Aorta (tissue), 5 donors: ENCODE measurements around the gene EEIG1. TPM values are rescaled to one million over a fixed set of nuclear protein-coding genes. Genes with fewer than 3 reads are reported as not detected.

Experiments used
- ATAC-seq: fragments of 200-7000 bp; cut with Tn5 transposase; one replicate; pipeline ENCODE4 v1.9.1; 2022; ENCODE audit warnings: moderate library complexity; ENCODE audit not compliant: low FRiP score
- DNase-seq, 2 donors: peaks; one replicate each; pipeline ENCODE4 v3.0.0-alpha.2; 2020
- H3K27ac ChIP-seq, 2 donors: one replicate each; pipeline ENCODE4 v1.5.1; 2013; ENCODE audit warnings: low read length in 2 of 2, mild to moderate bottlenecking in 2 of 2, moderate library complexity in 2 of 2, control low read depth in 1 of 2, inconsistent platforms in 1 of 2, low read depth in 1 of 2
- H3K27me3 ChIP-seq, 2 donors: one replicate each; pipeline ENCODE4 v1.6.1; 2013; ENCODE audit warnings: control low read depth in 1 of 2, low read length in 1 of 2, mild to moderate bottlenecking in 1 of 2, moderate library complexity in 1 of 2; ENCODE audit not compliant: insufficient read depth in 2 of 2, control insufficient read depth in 1 of 2
- H3K36me3 ChIP-seq, 2 donors: one replicate each; pipeline ENCODE4 v1.6.1; 2013; ENCODE audit warnings: control low read depth in 1 of 2, low read length in 1 of 2, mild to moderate bottlenecking in 1 of 2; ENCODE audit not compliant: insufficient read depth in 2 of 2, control insufficient read depth in 1 of 2
- H3K4me1 ChIP-seq, 2 donors: one replicate each; pipeline ENCODE4 v1.6.1; 2013; ENCODE audit warnings: low read length in 2 of 2, control low read depth in 1 of 2, mild to moderate bottlenecking in 1 of 2, moderate library complexity in 1 of 2; ENCODE audit not compliant: insufficient read depth in 2 of 2, control insufficient read depth in 1 of 2
- H3K4me3 ChIP-seq, 2 donors: one replicate each; pipeline ENCODE4 v1.5.1; 2013; ENCODE audit warnings: low read length in 2 of 2, control low read depth in 1 of 2, mild to moderate bottlenecking in 1 of 2
- H3K9me3 ChIP-seq: one replicate; pipeline ENCODE4 v1.6.1; 2013; ENCODE audit warnings: mild to moderate bottlenecking, low read length; ENCODE audit not compliant: control insufficient read depth
- WGBS, 2 donors: extraction: QIAGEN DNeasy Blood & Tissue Kit; methylation state at CpG; one replicate each; pipeline ENCODE4 v1.1.7; 2013; 5-methylcytosine and 5-hydroxymethylcytosine counted together
- intact Hi-C, 2 donors: fragments of 100-400 bp; cut with DNase I; formaldehyde crosslinking; loops; one replicate each; pipeline versions ENCODE4 v1.14.2 to v1.15.0; 2022
- polyA plus RNA-seq, 2 donors: library from polyadenylated mRNA; stranded (reverse); fragments of 200-250 nt; gene quantifications; one replicate each; pipeline ENCODE4 v1.2.3, GENCODE V29; 2013
- total RNA-seq, 2 donors: library from RNA; stranded (reverse); fragmentation: NEBNext Ultra II Directional; extraction: Animal tissue kit (Norgen Biotek cat#: 25700); gene quantifications; one replicate each; pipeline ENCODE4 v1.2.1, GENCODE V29; 2021
- donor health status: healthy with polysubstance abuse.
- donor health status: Bipolar disorder and iron deficiency.
- donor health status: DM: no; HTN: no; CAD: no.
- donor health status: DM: no; HTN: no; CAD: no.
- donor health status: DM: yes; HTN: yes; CAD: no.

Gene EEIG1
- total and polyA plus RNA-seq, 4 donors: 7.9 to 63.1 (median 31.7) TPM

- no peaks in the 10 kb centered on the region for H3K27me3 ChIP-seq
- 69 to 71% methylated on average over 9 of the region's 9 CpGs for WGBS, 2 donors
- peak in 1 of 2 donors; percentile 47 for DNase-seq
- H3K4me3 ChIP-seq: no peak overlapping the region
- H3K27ac ChIP-seq: no peak overlapping the region
- no peaks in the 10 kb centered on the region for H3K9me3 ChIP-seq
- H3K36me3 ChIP-seq: no peaks in the 10 kb centered on the region
- peaks cover 0 to 4% of the 10 kb centered on the region in 2 donors for H3K4me1 ChIP-seq
- intact Hi-C loops: no loop called here
- ATAC-seq: no peak
These were observed 13.5 kb downstream of the EEIG1 start for GRCh38 chr9:127967151-127967809.

GRCh38 chr9:127966416-127967150, 14.2 kb downstream of the EEIG1 start:
- WGBS, 2 donors: 69 to 73% methylated on average over 8 of the region's 8 CpGs

GRCh38 chr9:127965953-127966352, 14.8 kb downstream of the EEIG1 start:
- intact Hi-C loops: loop anchor here in 1 of 2 donors (2.0 kb wide), 1 partner anchor 15 kb away; the partner anchor contains the start of gene EEIG1
- Histone ChIP-seq H3K4me1 (peaks cover 0 to 4% of the 10 kb centered on the region in 2 donors), H3K9me3 (no peaks in the 10 kb centered on the region), H3K27ac (peak overlapping the region; percentile 10 to 74), H3K36me3 (no peaks in the 10 kb centered on the region), H3K4me3 (no peak overlapping the region), H3K27me3 (no peaks in the 10 kb centered on the region)
- ATAC-seq (peak; percentile 30), DNase-seq (no peak)
- WGBS, 2 donors: 30 to 32% methylated on average over 6 of the region's 6 CpGs

More at GRCh38 chr9:127966416-127967150, 14.2 kb downstream of the EEIG1 start:
- peak in 1 of 2 donors; percentile 41 for DNase-seq
- ATAC-seq: no peak
- Histone ChIP-seq H3K36me3 (no peaks in the 10 kb centered on the region), H3K9me3 (no peaks in the 10 kb centered on the region), H3K4me1 (peaks cover 0 to 4% of the 10 kb centered on the region in 2 donors), H3K4me3 (no peak overlapping the region), H3K27me3 (no peaks in the 10 kb centered on the region), H3K27ac (peak overlapping the region in 1 of 2 donors; percentile 74)
- intact Hi-C loops: no loop called here

GRCh38 chr9:127963359-127964064, 17.3 kb downstream of the EEIG1 start:
- Histone ChIP-seq H3K4me3 (no peak overlapping the region), H3K36me3 (no peaks in the 10 kb centered on the region), H3K27me3 (no peaks in the 10 kb centered on the region), H3K27ac (peak overlapping the region in 1 of 2 donors; percentile 53), H3K9me3 (no peaks in the 10 kb centered on the region), H3K4me1 (peaks cover 0 to 4% of the 10 kb centered on the region in 2 donors)
- DNase-seq (no peak), ATAC-seq (peak; percentile 8)
- 35 to 47% methylated on average over 19 of the region's 19 CpGs for WGBS, 2 donors
- intact Hi-C loops: loop anchor here in 1 of 2 donors (2.0 kb wide), 1 partner anchor 17 kb away; the partner anchor contains the start of gene EEIG1

- ATAC-seq: no peak
- no peaks in the 10 kb centered on the region for H3K9me3 ChIP-seq
- H3K36me3 ChIP-seq: no peaks in the 10 kb centered on the region
- intact Hi-C loops: no loop called here
- H3K4me3 ChIP-seq: no peak overlapping the region
- WGBS, 2 donors: 47 to 65% methylated on average over 3 of the region's 3 CpGs
- no peak for DNase-seq
- H3K4me1 ChIP-seq: peaks cover 0 to 4% of the 10 kb centered on the region in 2 donors
- no peaks in the 10 kb centered on the region for H3K27me3 ChIP-seq
- H3K27ac ChIP-seq: peak overlapping the region in 1 of 2 donors; percentile 53
These were observed 17.8 kb downstream of the EEIG1 start for GRCh38 chr9:127963041-127963358.

- Histone ChIP-seq H3K9me3 (no peaks in the 10 kb centered on the region), H3K27me3 (no peaks in the 10 kb centered on the region), H3K4me3 (no peak overlapping the region), H3K4me1 (peaks cover 0 to 4% of the 10 kb centered on the region in 2 donors), H3K27ac (no peak overlapping the region), H3K36me3 (no peaks in the 10 kb centered on the region)
- WGBS, 2 donors: 62 to 63% methylated on average over 3 of the region's 3 CpGs
- no peak for DNase-seq
- no peak for ATAC-seq
- intact Hi-C loops: no loop called here
These were observed 18.5 kb downstream of the EEIG1 start for GRCh38 chr9:127962278-127962677.

GRCh38 chr9:127961613-127962155, 19.1 kb downstream of the EEIG1 start:
- Histone ChIP-seq H3K4me3 (no peak overlapping the region), H3K36me3 (no peaks in the 10 kb centered on the region), H3K27ac (no peak overlapping the region), H3K27me3 (no peaks in the 10 kb centered on the region), H3K4me1 (peaks cover 0 to 4% of the 10 kb centered on the region in 2 donors), H3K9me3 (no peaks in the 10 kb centered on the region)
- no peak for DNase-seq
- 94% methylated on average over 13 of the region's 13 CpGs for WGBS, 2 donors
- no peak for ATAC-seq
- intact Hi-C loops: no loop called here

- Histone ChIP-seq H3K36me3 (no peaks in the 10 kb centered on the region), H3K27me3 (no peaks in the 10 kb centered on the region), H3K9me3 (no peaks in the 10 kb centered on the region), H3K4me3 (no peak overlapping the region), H3K4me1 (peaks cover 0 to 4% of the 10 kb centered on the region in 2 donors), H3K27ac (no peak overlapping the region)
- 95 to 100% methylated on average over 2 of the region's 2 CpGs for WGBS, 2 donors
- DNase-seq: no peak
- intact Hi-C loops: no loop called here
- ATAC-seq: no peak
These were observed 19.7 kb downstream of the EEIG1 start for GRCh38 chr9:127961155-127961490.
